GM18499 (cell line): ENCODE measurements around the gene AMMECR1.
"Not testable (repeated sequence)": the region's sequence is repeated elsewhere in the genome, so short reads cannot be mapped to it uniquely, and the experiment has no call there.

Source experiments
- ATAC-seq: cut with Tn5 transposase; IDR thresholded peaks from one replicate; pipeline ENCODE4 v1.9.1; 2021; ENCODE audit warnings: moderate number of reproducible peaks; ENCODE audit not compliant: insufficient read depth, unreplicated experiment

The AMMECR1 gene

DNA sequence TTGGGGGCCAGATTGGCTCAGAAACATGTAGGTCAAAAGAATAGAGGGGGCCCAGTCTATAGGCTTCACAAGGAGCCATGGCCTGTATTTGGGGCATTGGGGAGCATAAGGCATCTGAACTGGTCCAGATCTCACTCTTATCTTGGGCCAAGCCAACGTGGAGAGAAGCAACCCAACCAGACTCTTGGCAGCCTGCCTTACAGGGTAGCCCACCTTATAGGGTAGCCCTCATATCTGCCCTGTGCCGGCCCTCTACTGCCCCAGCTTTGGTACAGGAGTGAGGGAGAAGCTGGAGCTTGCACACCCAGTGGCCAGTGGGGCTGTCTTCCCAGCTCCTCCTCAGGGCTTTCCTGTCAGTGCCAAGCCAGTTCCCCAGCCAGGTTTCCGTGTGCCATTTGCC, 142.2 kb downstream of the AMMECR1 start:
- ATAC-seq = no peak

DNA sequence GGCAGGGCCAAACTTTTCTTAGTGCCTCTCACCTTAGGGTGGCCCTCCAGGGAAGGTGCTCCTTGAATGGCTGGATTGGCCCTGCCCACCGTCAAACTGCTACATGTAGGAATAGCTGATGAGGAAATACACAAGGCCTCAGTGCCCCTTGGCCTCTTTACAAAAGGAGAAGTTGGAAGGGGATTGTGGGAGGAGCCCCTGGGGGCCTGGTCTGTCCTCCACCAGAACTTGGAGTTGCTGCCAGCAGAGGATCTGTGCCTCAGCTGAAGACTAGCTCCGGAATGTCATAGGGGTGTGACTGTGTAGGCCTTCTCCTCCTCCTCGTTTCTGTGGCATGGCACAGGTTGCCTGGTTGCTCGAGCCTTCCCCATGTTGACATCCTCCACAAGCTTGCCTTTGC, 142.7 kb downstream of the AMMECR1 start:
- ATAC-seq = no peak

DNA sequence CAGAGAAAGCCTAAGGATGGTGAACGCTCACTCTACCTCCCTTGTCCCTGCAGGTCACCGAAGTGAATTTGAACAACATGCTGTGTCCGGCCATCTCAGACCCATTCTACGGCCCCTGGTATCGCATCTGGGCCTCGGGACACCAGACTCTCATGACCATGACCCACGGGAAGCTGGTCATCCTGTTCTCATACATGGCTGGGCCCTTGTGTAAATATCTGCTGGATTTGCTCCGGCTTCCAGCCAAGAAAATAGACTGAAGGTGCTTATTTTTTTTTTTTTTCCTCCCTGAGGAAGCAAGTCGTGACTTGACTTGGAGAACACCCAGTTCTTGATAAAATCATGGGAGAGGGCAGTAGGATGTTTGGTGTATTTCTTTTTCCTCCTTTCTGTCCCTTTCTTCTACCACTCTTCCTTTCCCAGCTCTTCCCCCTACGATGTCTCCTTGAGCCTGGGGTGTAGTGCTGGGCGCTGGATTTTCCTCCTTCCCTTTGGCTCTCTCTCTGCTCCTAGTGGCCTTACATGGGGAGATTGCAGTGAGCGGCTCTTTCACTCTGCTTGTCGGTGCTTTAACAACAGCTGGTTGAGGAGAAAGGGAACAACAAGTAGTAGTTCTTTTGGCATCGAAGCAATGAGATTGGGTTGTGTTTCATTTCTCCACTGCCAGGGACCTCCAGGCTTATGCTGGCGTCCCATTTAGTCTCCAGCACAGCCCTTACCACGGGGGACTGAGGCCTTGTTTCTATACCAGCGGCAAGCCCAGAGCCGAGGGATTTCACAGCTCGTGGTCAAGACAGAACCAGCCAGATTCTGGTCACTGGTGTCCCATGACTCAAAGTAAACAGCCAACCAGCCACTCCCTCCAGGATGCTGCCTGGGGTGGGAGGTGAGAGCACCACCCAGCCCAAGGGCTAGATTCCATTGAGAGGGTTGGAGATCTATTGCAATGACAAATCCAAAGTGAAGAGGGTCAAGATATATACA, 144.4 kb downstream of the AMMECR1 start:
- ATAC-seq = no peak

DNA sequence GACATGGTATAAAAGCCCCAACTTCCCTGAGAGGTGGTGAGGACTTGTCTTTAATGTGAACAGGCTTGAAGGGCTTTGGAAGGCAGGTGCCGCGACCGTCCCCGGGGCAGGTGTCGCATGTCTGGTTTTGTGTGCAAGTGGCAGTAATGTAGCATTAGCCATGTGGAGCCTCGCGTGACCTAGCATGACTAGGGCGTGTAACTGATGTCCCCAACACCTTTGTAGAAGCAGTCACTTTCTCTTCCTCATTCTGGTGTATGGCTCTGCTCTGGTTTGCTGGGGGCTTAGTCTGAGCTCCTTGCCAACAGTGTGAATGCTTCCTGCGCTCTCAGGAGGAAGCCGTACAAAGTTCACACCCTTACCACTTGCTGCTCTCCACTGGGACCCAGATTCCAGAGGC, 145.7 kb downstream of the AMMECR1 start:
- peak; percentile 98 for ATAC-seq

DNA sequence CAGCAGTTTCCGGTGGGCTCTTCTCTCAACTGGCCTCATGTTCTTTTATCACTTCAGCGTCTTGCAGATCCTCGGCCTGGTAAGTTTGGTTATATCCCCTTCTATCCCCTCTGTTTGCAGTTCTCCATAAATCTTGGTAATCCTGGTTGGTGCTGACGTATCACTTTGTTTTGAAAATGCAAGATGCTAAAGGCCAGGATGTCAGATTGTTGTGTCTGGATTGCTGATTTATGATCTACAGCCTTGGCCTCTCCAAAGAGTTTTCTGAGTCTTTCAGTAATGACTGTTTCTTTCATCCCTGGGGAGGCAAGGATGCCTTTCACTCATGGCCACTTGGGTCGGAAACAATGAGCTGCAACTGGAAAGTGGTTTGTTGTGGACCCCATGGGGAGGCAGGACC, 146.4 kb downstream of the AMMECR1 start:
- ATAC-seq = no peak

DNA sequence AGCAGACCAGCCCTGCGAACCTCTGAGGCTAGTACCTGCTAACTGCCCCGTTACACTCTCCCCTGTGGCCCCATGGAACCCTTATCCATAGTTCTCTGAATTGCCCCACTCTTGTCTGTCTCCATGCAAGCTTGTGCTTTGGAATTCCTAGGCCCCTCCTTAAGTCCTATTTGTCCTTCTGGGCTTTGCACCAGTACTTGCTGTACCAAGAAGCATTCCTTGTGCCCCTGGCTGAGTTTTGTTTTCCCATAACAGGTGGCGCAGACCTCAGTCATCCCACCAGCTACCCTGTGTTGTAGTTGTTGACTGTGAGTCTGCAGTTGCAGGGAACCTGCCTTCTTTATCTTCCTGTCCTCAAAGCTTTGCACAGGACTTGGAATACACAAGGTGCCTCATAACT, 147.9 kb downstream of the AMMECR1 start:
- no peak for ATAC-seq

DNA sequence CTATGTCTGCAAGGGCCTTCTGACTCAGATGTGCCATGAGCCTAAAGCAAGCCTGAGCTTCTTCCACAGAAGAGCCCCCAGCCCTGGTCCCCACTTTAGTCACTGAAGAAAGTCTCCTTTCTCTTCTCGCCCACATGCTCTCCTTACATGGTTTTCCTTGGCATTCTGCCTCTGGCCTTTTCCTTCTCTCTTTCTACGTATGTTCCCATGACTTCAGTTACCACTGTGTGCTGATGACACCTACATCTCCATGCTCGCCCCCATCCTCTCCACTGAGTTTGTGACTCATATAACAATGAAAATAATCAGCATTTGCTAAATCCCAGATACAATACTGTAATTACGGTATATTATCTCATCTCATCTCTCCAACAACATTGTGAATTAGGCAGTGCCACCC, 149.3 kb downstream of the AMMECR1 start:
- no peak for ATAC-seq

DNA sequence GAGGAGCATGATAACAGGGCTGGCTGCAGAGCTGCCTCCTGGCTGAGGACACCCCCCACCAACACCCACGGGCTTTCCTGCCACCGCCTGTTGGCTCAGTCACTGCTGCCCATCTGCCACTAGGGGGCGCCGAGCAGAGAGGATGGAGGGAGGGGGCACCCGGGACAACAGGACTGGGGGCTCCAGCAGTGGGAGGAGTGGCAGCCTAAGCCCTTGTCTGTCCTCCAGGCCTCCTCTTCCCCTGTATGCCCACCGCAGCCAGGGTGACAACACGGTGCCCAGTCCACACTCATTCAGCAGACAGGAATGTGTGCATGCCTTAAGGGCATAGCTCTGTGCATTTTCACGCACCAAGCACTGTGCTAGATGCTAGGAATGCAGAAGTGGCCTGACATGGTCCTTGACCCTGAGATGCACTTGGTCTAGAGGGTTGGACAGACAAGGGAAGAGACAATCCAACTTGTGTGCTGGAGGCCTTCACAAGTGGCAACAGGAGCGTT, 149.9 kb downstream of the AMMECR1 start:
- no peak for ATAC-seq

DNA sequence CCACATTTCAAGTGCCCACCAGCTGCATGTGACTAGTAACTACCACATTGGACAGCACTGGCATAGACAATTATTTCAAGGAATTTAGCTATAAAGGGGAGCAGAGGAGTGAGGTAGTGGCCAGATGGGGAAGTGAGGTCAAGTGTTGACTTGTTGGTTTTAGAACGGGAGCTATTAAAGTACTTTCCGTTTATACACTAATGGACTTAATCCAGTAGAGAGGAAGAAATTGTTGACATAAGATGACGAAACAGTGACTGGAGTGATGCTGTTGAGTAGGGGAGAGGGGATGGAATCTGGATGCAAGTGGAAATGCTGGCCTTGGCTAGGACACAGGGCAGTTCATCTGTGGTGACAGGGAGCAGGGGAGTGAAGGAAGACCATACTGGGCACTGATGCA, 154.4 kb downstream of the AMMECR1 start:
- ATAC-seq = no peak

DNA sequence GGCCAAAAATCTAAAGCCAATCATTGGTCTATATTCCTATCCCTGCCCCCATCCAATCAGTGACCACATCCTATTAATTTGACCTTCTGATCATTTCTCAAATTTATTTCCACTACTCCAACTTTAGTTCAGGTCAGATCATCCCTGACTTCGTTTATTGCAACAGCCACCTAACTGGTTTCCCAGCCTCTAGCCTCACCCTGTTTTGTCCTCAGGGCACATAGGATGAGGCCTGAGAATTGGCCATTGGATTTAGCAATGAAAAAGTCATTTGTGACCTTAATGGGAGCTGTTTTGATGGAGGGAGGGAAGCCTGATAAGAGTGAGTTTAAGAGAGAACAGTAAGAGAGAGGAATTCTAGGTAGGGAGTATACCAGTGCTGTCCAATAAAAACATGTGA, 155.0 kb downstream of the AMMECR1 start:
- no peak for ATAC-seq

DNA sequence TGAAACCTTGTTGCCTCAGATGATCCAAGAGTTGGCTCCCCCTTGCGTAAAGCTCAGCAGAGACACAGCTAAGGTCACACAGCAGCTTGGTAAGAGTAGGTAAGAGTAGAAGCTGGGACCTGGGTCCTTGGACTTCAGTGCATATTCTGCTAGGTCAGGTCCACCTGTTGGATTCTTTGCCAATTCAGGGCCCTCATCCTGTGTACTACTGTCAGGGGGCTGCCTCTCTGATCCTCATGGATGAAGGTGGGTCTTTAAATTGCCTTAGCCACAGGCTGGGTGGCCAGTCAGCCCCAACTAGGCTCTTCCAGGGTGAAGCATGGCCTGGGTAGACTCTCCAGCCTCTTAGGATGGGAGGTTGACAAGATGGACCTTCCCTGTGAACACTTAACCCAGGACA, 155.8 kb downstream of the AMMECR1 start:
- ATAC-seq = no peak

DNA sequence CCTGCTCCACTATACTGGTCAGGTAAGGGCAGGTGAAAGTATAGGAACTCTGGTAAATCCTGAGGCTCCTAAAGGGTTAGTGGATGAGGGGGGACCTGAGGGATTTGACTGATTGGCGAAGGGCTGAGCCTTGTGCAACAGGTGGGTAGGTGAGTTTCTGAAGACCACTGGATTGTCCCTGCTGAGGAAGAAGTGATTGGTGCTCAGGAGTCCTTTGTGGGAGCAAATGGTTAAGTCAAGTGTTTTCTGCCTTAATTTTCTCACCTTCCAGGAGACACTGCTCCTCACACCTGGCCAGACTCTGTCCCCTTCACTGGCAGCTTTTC, 156.6 kb downstream of the AMMECR1 start:
- ATAC-seq = no peak

DNA sequence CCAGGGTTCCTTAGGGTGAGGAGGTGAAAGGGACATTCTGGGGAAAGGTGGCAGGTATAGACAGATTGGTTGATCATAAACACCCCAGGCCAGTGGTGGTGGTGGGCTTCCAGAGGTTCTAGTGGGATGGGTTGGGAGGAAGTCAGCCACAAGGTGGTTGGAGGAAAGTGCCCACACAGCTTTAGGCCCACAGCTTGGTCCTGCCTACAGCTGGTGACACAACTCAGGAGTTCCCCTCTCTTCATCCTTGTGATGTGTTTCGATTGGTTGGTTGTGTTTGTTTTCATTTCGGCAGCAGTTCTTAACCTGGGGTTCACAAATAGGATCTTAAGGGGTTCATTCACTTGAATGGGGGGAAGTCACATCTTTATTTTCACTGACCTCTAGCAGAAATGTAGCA, 158.0 kb downstream of the AMMECR1 start:
- ATAC-seq = no peak

DNA sequence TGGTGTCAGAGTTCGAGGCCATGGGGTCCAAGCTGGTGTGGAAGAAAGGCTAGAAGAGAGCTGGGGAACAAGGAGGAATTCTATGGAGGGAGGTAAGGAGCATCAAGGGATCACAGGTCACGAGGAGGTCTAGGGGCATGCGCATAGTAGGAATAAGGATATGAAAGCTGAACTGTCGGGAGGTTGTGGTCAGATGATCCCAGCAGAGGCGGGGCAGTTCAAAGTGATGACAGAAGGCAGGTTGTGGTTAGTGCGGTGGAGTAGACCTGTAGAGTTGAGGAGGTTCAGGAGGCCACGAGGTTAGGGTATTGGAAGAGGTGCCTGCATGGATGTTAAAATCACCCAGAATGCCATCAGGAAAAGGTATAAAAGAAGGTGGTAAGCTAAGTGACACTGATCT, 158.7 kb downstream of the AMMECR1 start:
- ATAC-seq = no peak

DNA sequence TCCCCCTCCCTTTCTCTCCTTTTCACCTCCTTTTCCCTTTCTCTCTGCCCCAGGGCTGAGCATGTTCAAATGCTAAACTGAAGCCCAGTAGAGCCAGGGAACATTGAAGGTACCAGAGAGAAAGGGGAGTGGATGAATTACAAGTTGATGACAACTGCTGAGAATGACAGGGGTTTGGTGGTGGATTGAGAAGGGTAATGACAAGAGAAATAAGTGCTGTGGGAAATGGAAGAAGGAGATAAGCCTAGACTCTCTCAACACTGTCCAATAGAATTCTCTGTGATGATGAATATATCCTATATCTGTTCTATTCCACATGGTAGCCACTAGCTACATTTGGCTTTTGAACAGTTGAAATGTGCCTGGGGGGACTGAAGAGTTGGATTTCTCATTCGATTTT, 160.4 kb downstream of the AMMECR1 start:
- ATAC-seq = no peak

DNA sequence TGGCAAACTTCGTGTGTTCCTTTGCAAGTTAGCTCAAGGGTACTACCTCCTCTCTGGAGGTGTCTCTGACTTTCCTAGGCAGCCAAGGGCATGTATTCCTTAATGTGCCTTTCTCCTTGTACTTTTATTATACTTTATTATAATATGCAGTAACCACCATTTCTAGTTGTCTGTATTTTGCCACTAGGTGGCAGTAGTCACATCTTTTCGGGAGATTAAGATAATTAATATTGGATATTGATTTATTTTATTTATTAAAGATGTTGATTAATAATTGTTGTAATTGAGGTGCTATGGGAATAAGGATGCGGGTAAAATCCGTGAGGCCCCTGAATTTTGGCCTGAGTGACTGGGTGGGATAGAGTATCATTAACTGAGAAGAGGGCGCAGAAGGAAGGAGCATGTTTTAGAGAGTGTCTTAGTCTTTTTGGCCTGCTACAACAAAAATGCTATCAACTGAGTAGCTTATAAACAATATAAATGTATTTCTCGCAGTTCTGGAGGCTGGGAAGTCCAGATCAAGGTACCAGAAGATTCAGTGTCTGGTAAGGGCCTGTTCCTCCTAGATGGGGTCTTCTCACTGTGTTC, 161.6 kb downstream of the AMMECR1 start:
- no peak for ATAC-seq

DNA sequence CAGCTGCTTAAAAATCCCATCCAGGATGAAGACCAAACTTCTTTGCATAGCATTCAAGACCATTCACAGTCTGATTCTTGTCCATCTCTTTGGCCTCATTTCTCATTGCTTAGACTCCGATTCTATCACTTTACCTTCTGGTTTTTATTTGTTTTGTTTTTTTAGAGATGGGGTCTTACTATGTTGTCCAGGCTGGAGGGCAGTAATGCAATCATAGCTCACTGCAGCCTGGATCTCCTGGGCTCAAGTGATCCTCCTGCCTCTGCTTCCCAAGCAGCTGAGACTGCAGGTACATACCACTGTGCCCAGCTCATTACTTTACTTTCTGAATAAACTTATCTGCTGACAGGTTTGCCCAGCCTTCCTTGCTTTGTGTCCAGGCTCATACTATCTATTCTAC, 162.1 kb downstream of the AMMECR1 start:
- no peak for ATAC-seq

DNA sequence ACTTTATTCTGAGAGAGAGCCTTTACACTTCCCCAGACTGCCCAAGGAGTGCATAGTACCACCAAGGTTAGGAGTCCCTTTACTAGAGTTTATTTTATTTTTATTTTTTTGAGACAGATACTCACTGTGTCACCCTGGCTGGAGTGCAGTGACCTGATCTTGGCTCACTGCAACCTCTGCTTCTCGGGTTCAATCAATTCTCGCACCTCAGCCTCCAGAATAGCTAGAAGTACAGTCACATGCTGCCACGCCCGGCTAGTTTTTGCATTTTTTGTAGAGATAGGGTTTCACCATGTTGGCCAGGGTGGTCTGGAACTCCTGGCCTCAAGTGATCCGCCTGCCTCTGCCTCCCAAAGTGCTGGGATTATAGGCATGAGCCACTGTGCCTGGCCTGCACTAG, 163.6 kb downstream of the AMMECR1 start:
- ATAC-seq = not testable (repeated sequence)

DNA sequence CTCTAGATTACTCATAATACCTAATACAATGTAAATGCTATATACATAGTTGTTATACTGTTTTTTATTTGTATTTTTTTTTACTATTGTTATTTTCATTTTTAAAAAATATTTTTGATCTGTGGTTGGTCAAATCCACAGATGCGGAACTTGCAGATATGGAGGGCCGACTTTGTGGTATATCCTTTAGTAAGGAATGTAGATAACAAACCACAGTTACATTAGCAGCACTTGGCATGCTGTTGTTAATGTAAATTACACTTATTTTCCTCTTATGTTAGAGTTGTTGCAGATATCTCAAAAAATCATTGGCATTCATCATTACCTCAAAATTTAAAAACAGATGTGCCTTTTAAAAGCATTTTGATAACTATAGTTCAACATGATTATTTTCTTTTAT, 164.0 kb downstream of the AMMECR1 start:
- ATAC-seq = no peak

DNA sequence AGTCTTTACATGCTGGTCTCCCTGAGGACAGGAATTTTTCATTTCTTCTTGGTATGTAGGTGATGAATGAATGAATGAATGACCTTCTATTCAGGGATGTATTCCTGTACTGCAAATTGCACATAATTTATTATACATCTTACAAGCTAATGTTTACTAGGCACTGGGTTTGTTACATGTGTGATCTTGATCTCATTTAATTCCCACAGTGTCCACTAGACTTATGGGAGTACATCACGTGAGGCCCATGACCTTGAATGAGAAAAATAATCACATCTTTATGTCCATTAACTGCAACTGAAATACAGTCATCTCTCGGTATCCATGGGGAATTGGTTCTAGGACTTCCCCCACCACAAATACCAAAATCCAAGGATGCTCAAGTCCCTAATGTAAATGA, 164.6 kb downstream of the AMMECR1 start:
- ATAC-seq = no peak

DNA sequence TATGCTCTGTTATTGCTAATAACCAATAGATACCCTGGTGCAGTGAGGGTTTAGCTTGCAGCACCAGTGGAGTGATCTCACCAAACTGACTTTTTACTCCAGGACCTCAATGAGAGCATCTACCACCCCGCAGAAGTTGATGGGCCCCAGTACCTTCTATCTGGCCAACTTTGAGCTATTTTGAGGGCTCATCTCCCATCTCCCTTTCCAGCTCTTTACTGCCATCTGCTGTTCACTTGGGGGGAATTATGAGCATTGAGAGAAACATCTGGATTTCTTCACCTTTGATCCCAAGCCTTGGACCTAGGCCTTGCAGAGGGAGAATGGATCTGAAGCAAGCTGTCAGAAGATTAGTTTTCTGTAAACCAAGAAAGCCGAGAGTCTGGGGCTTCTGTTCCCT, 171.4 kb downstream of the AMMECR1 start:
- ATAC-seq = no peak

DNA sequence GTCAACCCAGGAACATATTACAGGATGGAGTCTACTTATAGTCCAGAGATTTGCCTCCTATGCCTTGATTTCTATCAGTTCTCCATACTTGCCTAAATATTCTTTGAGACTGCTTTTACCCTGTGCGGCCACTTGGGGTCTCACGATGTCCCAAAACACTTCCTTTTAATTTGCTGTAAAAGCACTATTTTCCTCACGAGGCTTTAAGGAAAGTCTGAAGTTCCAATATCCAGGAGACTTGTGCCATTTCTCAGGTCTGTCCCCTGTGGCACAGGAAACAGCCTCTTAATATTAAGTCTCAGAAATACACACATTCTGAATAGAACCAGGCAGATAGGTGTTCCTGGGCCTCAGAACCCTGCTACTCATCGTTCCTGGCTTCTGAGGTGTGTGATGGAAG, 172.0 kb downstream of the AMMECR1 start:
- no peak for ATAC-seq
